K562 (cell line): Measurements from ENCODE around the gene CGNL1. TPM values are rescaled to one million over a fixed set of nuclear protein-coding genes. Genes with fewer than 3 reads are reported as not detected.

Experiments
- ATAC-seq: fragments of 200-7000 bp; cut with Tn5 transposase; 3 replicates; pipeline ENCODE4 v1.9.1; 2020; ENCODE audit warnings: moderate library complexity
- BruUV-seq: library from RNA; stranded (reverse); fragments of 400-500 nt; replicated peaks from 2 replicates; lab custom pipeline; 2021; lab: Mats Ljungman, UMichigan
- CTCF ChIA-PET: fragments of 300-600 bp; formaldehyde crosslinking; extraction: SDS; loops from one replicate; lab custom pipeline; 2021; ENCODE audit warnings: low intra/inter-chr PET ratio; lab: Yijun Ruan, JAX
- POLR2A ChIA-PET: fragments of 300-600, 350-650 bp; sonication (Branson Sonifier 250); formaldehyde crosslinking; extraction: SDS; loops from one replicate; lab custom pipeline; 2021; ENCODE audit warnings: antibody characterized with exemption, inconsistent platforms; lab: Yijun Ruan, JAX
- DNase-seq, 4 experiments: peaks; one replicate each; pipeline versions ENCODE4 v3.0.0 to v3.0.0-alpha.2; 2011 to 2018; ENCODE audit warnings: low spot score in 3 of 4, mixed read lengths in 3 of 4; ENCODE audit errors: extremely low read depth in 1 of 4
- FAIRE-seq: peaks from 2 replicates; lab custom pipeline; 2011; peaks lifted over from hg19 to GRCh38; lab: Jason Lieb, UNC
- H2AFZ ChIP-seq: 2 replicates; pipeline ENCODE4 v1.6.0; 2011; ENCODE audit warnings: low read depth, low read length, control low read depth, inconsistent platforms
- H3K27ac ChIP-seq: fragments of 200-600 bp; 3 replicates; pipeline ENCODE4 v1.8.0; 2011; ENCODE audit warnings: low read depth, mild to moderate bottlenecking, control low read depth, inconsistent platforms, low read length, moderate library complexity, mixed read lengths; ENCODE audit errors: extremely low read depth
- H3K27me3 ChIP-seq, 2 experiments: fragments of 300-600 bp in 1 of 2; 2 replicates in 1 of 2; 3 replicates in 1 of 2; pipeline versions ENCODE4 v1.6.0 to v1.8.0; 2011; ENCODE audit warnings: inconsistent platforms in 2 of 2, low read length in 2 of 2, mild to moderate bottlenecking in 1 of 2, mixed read lengths in 1 of 2, moderate library complexity in 1 of 2; ENCODE audit not compliant: control insufficient read depth in 2 of 2, insufficient read depth in 2 of 2
- H3K36me3 ChIP-seq: fragments of 300-600 bp; 3 replicates; pipeline ENCODE4 v1.8.0; 2011; ENCODE audit warnings: mild to moderate bottlenecking, low read length, inconsistent platforms; ENCODE audit not compliant: control insufficient read depth, insufficient read depth
- H3K4me1 ChIP-seq, 2 experiments: fragments of 200-600 bp in 1 of 2; replicated peaks in 1 of 2; 2 replicates in 1 of 2; 3 replicates in 1 of 2; pipeline versions ENCODE4 v1.5.1 to v1.8.0; 2011; ENCODE audit warnings: inconsistent platforms in 2 of 2, low read length in 2 of 2, mild to moderate bottlenecking in 1 of 2, mixed read lengths in 1 of 2, moderate library complexity in 1 of 2; ENCODE audit not compliant: control insufficient read depth in 2 of 2, insufficient read depth in 2 of 2
- H3K4me2 ChIP-seq: 2 replicates; pipeline ENCODE4 v1.6.1; 2011; ENCODE audit warnings: low read length, control low read depth, inconsistent platforms, mixed read lengths; ENCODE audit not compliant: insufficient read depth
- H3K4me3 ChIP-seq: fragments of 200-600 bp; sonication (generic), shearing (Covaris generic); 2 replicates; pipeline ENCODE4 v1.5.1; 2016; ENCODE audit warnings: control low read depth, inconsistent platforms
- H3K79me2 ChIP-seq: fragments of 200-600 bp; 3 replicates; pipeline ENCODE4 v1.8.0; 2011; ENCODE audit warnings: low read length, inconsistent platforms; ENCODE audit not compliant: control insufficient read depth, insufficient read depth
- H3K9ac ChIP-seq, 2 experiments: 2 replicates each; pipeline versions ENCODE4 v1.6.0 to v1.6.1; 2011; ENCODE audit warnings: low read depth in 2 of 2, low read length in 2 of 2, control low read depth in 1 of 2, inconsistent platforms in 1 of 2, mild to moderate bottlenecking in 1 of 2, mixed read lengths in 1 of 2; ENCODE audit not compliant: insufficient read depth in 1 of 2
- H3K9me1 ChIP-seq: one replicate; pipeline ENCODE4 v1.6.0; 2011; ENCODE audit warnings: inconsistent platforms, mild to moderate bottlenecking, low read length, moderate library complexity; ENCODE audit not compliant: control insufficient read depth, insufficient read depth
- H3K9me3 ChIP-seq: replicated peaks from 2 replicates; pipeline ENCODE4 v1.5.1; 2011; ENCODE audit warnings: low read depth, low read length, inconsistent platforms; ENCODE audit not compliant: control insufficient read depth, insufficient read depth
- H4K20me1 ChIP-seq: replicated peaks from 2 replicates; pipeline ENCODE4 v1.6.1; 2011; ENCODE audit warnings: low read length, inconsistent platforms, mixed read lengths; ENCODE audit not compliant: control insufficient read depth, insufficient read depth
- RNF2 ChIP-seq: sonication (generic); IDR thresholded peaks from 2 replicates; pipeline ENCODE4 v1.6.1; 2016
- ZBED1 ChIP-seq: IDR thresholded peaks from 2 replicates; pipeline ENCODE4 v1.6.1; 2014
- WGBS: fragments of 100-300 bp; shearing (Covaris generic); methylation state at CpG from one replicate; pipeline ENCODE4 v1.1.6; 2016; ENCODE audit warnings: low coverage, mixed read lengths; ENCODE audit not compliant: insufficient coverage; ENCODE audit errors: missing lambda C conversion rate; 5-methylcytosine and 5-hydroxymethylcytosine counted together
- in situ Hi-C: fragments of 300-500 bp; cut with MboI; formaldehyde crosslinking; loops from 4 replicates; pipeline ENCODE4 v1.15.0; 2018; ENCODE audit warnings: inconsistent platforms, mixed read lengths
- intact Hi-C: fragments of 100-400 bp; cut with micrococcal nuclease; formaldehyde crosslinking; loops from 2 replicates; pipeline ENCODE4 v1.14.2; 2022
- polyA plus RNA-seq, 8 experiments: library from polyadenylated mRNA; depleted of rRNA in 4 of 8; stranded (reverse) in 5 of 8; unstranded in 3 of 8; fragments of >200 nt; fragmentation: Nextera tagmentation in 2 of 8; fragmentation: Illumina TruSeq in 1 of 8; extraction: Ambion mirVana in 2 of 8; extraction: Trizol in 1 of 8; gene quantifications; 2 replicates each; pipeline versions ENCODE4 v1.2.1 to v1.2.3, GENCODE V29; 2011 to 2014; ENCODE audit warnings: inconsistent platforms in 1 of 8, missing spikeins in 1 of 8
- total RNA-seq, 7 experiments: library from RNA; depleted of rRNA in 6 of 7; stranded (reverse); fragments of >200 nt in 6 of 7; fragmentation: Illumina TruSeq in 2 of 7; extraction: Trizol in 2 of 7; gene quantifications; 2 replicates each; pipeline versions ENCODE4 v1.2.1 to v1.2.3, GENCODE V29; 2011 to 2021; ENCODE audit warnings: low replicate concordance in 1 of 7
- TF ChIP-seq, protein P1 (sequence below): IDR thresholded peaks from 2 replicates; pipeline ENCODE4 v1.6.1; 2011; ENCODE audit not compliant: insufficient read length; ENCODE audit errors: extremely low read depth

CGNL1 gene
- total and polyA plus RNA-seq, 9 of the 15 experiments (the other 6 are each of a cell fraction or from before 2014, with no cell fraction given): 0.01 to 0.07 TPM; not detected in 7

DNA sequence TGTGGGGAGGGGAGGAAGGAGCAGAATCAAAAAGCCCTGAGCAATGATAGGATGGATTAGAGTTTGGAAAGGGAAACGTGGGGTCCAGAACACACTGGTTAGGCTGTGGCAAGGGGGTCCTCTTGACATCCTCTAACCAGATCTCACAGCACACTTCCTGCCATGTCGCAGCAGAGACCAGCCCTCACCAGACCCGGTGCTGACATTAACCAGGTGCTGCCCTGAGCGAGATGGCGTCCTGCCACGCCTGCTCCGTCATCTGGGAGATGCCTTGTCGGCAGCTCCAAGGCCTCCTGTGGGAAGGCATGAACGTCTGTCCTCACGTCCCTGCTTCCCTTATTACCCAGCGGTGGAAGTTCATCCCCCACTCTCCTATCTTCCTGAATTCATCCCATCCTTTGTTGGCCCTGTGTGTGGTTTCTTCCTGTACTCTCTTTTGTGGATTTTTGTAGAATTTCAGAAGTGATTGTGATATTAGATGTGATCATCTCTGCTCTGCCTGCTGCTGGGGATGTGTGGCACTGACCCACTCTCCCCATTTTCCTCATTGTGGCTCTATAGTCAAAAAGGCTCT is 186.0 kb downstream of the CGNL1 start:
- H4K20me1 ChIP-seq: no peaks in the 10 kb centered on the region
- intact Hi-C loops: loop anchor here (5.0 kb wide), 1 partner anchor 50 kb away; no protein-coding TSS in a partner anchor
- in situ Hi-C loops: loop anchor here (10.0 to 25.0 kb wide), 2 partner anchors 500 to 623 kb away; partner anchors contain the start of gene ALDH1A2
- H2AFZ ChIP-seq: no peak overlapping the region
- no peak overlapping the region for H3K27ac ChIP-seq
- DNase-seq: no peak
- H3K4me1 ChIP-seq: no peaks in the 10 kb centered on the region; a peak in 1 of 5 replicates
- no peak overlapping the region for H3K4me3 ChIP-seq
- POLR2A ChIA-PET: no interaction called here
- BruUV-seq: no TSS peak
- H3K4me2 ChIP-seq: no peak overlapping the region
- H3K9ac ChIP-seq: no peak overlapping the region
- FAIRE-seq: no peak
- H3K36me3 ChIP-seq: no peaks in the 10 kb centered on the region
- no peaks in the 10 kb centered on the region; the same call in 1 of the 2 replicates for H3K9me3 ChIP-seq
- H3K9me1 ChIP-seq: no peaks in the 10 kb centered on the region
- TF ChIP-seq, protein P1, sequence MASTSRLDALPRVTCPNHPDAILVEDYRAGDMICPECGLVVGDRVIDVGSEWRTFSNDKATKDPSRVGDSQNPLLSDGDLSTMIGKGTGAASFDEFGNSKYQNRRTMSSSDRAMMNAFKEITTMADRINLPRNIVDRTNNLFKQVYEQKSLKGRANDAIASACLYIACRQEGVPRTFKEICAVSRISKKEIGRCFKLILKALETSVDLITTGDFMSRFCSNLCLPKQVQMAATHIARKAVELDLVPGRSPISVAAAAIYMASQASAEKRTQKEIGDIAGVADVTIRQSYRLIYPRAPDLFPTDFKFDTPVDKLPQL: no peak
- no peaks in the 10 kb centered on the region for H3K79me2 ChIP-seq
- ATAC-seq: no peak
- peaks cover 15 to 29% of the 10 kb centered on the region in 2 experiments for H3K27me3 ChIP-seq
- CTCF ChIA-PET: interaction anchor here (0.6 to 2.9 kb wide), 3 partner anchors 35 to 665 kb away, joined by 3 to 17 read pairs (median 3); no protein-coding TSS in a partner anchor
- WGBS: 2% methylated on average over 10 of the region's 11 CpGs

DNA sequence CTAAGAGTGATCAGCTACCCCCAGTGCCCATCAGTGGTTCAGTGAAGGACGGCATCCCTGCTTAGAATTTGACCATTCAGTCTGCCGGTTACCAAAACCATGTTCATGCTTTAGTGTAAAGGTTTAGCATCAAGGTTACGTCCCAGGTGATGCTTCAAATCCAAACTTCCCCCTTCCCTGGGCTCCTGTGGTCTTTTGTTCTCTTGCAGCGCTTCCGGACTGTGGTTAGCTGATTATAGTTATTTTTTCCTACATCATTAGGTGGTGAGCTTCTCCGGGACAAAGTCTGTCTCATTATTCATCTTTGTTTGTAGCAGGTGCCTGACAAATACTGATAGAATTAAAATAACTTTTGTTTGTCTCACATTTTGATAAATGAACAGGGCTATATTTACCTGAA is 187.1 kb downstream of the CGNL1 start:
- Histone ChIP-seq H3K9me1 (no peaks in the 10 kb centered on the region), H3K4me2 (no peak overlapping the region), H3K4me3 (no peak overlapping the region), H3K9me3 (no peaks in the 10 kb centered on the region; the same call in 1 of the 2 replicates), H4K20me1 (no peaks in the 10 kb centered on the region), H3K27me3 (peaks cover 15 to 27% of the 10 kb centered on the region in 2 experiments), H2AFZ (no peak overlapping the region), H3K36me3 (no peaks in the 10 kb centered on the region), H3K4me1 (no peaks in the 10 kb centered on the region; a peak in 1 of 5 replicates), H3K9ac (no peak overlapping the region), H3K27ac (no peak overlapping the region), H3K79me2 (no peaks in the 10 kb centered on the region)
- DNase-seq (no peak), FAIRE-seq (no peak), ATAC-seq (no peak)
- POLR2A ChIA-PET: interaction anchor here (0.9 kb wide), 1 partner anchor 11 kb away, joined by 3 read pairs; no protein-coding TSS in a partner anchor
- in situ Hi-C loops (loop anchor here (10.0 to 25.0 kb wide), 2 partner anchors 499 to 621 kb away; partner anchors contain the start of gene ALDH1A2), intact Hi-C loops (loop anchor here (5.0 kb wide), 1 partner anchor 49 kb away; no protein-coding TSS in a partner anchor)
- no TSS peak for BruUV-seq
- whole genome bisulfite sequencing: 3% methylated on average over 6 of the region's 6 CpGs
- CTCF ChIA-PET: no interaction called here
- TF ChIP-seq RNF2 (0 out of 2 replicates have a peak, but pooled peaks have one; percentile 3), ZBED1 (no peak)
